GM18873 (cell line): ENCODE data around the gene PREX1.
"Not testable (repeated sequence)": the region's sequence is repeated elsewhere in the genome, so short reads cannot be mapped to it uniquely, and the experiment has no call there.

Experiments used
- ATAC-seq: cut with Tn5 transposase; IDR thresholded peaks from one replicate; pipeline ENCODE4 v1.9.1; 2021; ENCODE audit warnings: mild to moderate bottlenecking, moderate library complexity, moderate number of reproducible peaks; ENCODE audit not compliant: unreplicated experiment, low FRiP score

PREX1 gene

GRCh38 chr20:48599748-48600469 is 227.9 kb downstream of the PREX1 start:
- no peak for ATAC-seq

- ATAC-seq, result no peak
Measured at GRCh38 chr20:48599106-48599747, 228.6 kb downstream of the PREX1 start.

GRCh38 chr20:48598303-48598941 is 229.4 kb downstream of the PREX1 start:
- not testable (repeated sequence) for ATAC-seq

- no peak for ATAC-seq
Measured at GRCh38 chr20:48597521-48598302, 230.1 kb downstream of the PREX1 start.

GRCh38 chr20:48596334-48596898 is 231.4 kb downstream of the PREX1 start:
- ATAC-seq, result no peak

GRCh38 chr20:48595495-48596333 is 232.1 kb downstream of the PREX1 start:
- ATAC-seq, result no peak

GRCh38 chr20:48594533-48594932 is 233.3 kb downstream of the PREX1 start:
- ATAC-seq, result no peak

- ATAC-seq, result no peak
Measured at GRCh38 chr20:48592107-48592940, 235.5 kb downstream of the PREX1 start.

- ATAC-seq, result no peak
Measured at GRCh38 chr20:48586730-48587129, 241.1 kb downstream of the PREX1 start.

GRCh38 chr20:48585061-48585870 is 242.5 kb downstream of the PREX1 start:
- ATAC-seq, result no peak

- ATAC-seq, result no peak
Measured at GRCh38 chr20:48584391-48585060, 243.3 kb downstream of the PREX1 start.

- ATAC-seq, result no peak
Measured at GRCh38 chr20:48583801-48584200, 244.0 kb downstream of the PREX1 start.

- ATAC-seq, result no peak
Measured at GRCh38 chr20:48583171-48583570, 244.6 kb downstream of the PREX1 start.

- ATAC-seq, result no peak
Measured at GRCh38 chr20:48582673-48582985, 245.2 kb downstream of the PREX1 start.

- no peak for ATAC-seq
Measured at GRCh38 chr20:48581167-48581566, 246.6 kb downstream of the PREX1 start.

GRCh38 chr20:48578397-48579098 is 249.3 kb downstream of the PREX1 start:
- no peak for ATAC-seq

GRCh38 chr20:48577557-48577956 is 250.2 kb downstream of the PREX1 start:
- no peak for ATAC-seq
